ENCODE data around the gene EMC6.
A peak's percentile ranks its signal among the peaks of the same experiment; 100 is the strongest.

The EMC6 gene

DNA sequence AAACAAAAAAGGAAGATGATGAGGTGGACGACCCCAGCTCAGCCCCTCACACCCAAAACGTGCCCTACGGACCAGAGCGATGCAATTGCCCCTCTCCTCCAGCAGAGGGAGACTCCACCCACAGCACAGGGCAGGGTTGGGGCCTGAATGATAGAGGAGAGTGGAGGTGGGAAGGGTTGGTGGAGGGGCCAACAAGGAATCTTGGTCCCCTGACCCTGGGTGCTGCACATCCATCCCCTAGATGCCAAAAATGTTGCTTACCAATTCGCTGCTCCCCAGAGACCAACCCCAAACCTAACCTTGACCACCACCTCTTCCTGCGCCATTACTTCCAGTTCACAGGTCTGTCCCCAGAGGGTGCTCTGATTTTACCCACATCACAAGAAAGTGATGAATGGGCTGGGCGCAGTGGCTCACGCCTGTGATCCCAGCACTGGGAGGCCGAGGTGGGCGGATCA is 14.5 kb downstream of the EMC6 start:
- TF ChIP-seq POLR2AphosphoS5 (IDR thresholded peaks at IDR 0.05; ENCODE audit: low read depth, low read length) (no peak), POLR2A (IDR thresholded peaks at IDR 0.05; ENCODE audit: low read depth, low read length) (no peak), TAF1 (IDR thresholded peaks at IDR 0.05; ENCODE audit: borderline replicate concordance, low read depth, low read length) (no peak)
- DNase-seq (ENCODE audit: insufficient read length) (peak; percentile 90), FAIRE-seq (peak; percentile 96)

- no peak for FAIRE-seq
- DNase-seq (ENCODE audit: insufficient read length): no peak
- TF ChIP-seq POLR2AphosphoS5 (IDR thresholded peaks at IDR 0.05; ENCODE audit: low read depth, low read length) (no peak), POLR2A (IDR thresholded peaks at IDR 0.05; ENCODE audit: low read depth, low read length) (no peak), TAF1 (IDR thresholded peaks at IDR 0.05; ENCODE audit: borderline replicate concordance, low read depth, low read length) (no peak)
Observed at GRCh38 chr17:3685174-3685573, 16.6 kb downstream of the EMC6 start.

- TF ChIP-seq POLR2AphosphoS5 (IDR thresholded peaks at IDR 0.05; ENCODE audit: low read depth, low read length) (no peak), POLR2A (IDR thresholded peaks at IDR 0.05; ENCODE audit: low read depth, low read length) (no peak), TAF1 (IDR thresholded peaks at IDR 0.05; ENCODE audit: borderline replicate concordance, low read depth, low read length) (no peak)
- no peak for DNase-seq (ENCODE audit: insufficient read length)
- FAIRE-seq: no peak
Observed at GRCh38 chr17:3688027-3688553, 19.5 kb downstream of the EMC6 start.

GRCh38 chr17:3688852-3689261 is 20.2 kb downstream of the EMC6 start:
- no peak for DNase-seq (ENCODE audit: insufficient read length)
- FAIRE-seq: no peak

DNA sequence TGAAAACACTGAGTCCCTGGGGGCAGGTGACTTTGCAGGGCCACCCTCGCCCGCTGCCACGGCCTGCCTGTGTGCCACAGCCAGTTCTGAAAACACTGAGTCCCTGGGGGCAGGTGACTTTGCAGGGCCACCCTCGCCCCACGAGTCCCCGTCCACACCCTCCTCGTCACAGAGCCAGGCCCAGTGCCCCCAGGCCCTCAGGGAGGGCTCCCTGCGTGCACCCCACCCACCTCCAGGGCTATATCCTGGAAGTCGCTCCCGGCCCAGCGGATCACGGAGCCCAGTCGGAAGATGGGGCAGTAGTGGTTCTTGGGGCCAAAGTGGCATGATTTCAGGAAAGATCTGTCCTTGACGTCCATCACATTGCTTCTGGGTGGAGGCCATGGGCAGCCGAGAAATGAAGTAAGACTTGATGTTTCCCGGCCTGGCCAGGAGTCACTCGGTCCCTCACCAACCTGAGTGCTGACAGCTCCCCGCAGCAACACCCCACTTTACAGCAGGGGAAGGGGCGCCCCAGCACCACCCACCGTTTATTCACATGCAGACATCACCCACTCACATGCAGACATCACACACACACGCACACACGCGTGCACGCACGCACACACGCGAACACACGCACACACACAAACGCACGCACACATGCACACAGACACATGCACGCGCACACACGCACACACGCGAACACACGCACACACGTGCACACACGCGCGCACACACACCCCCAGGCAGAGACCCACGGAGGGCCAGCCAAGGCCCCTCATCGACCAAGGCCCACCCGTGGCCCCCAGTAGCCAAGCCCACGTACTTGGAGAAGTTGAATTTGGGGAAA is 20.9 kb downstream of the EMC6 start:
- no peak for DNase-seq (ENCODE audit: insufficient read length)
- FAIRE-seq: peak; percentile 21
- no peak; the same call in 1 of the 2 replicates for TF ChIP-seq POLR2AphosphoS5 (IDR thresholded peaks at IDR 0.05; ENCODE audit: low read depth, low read length)
- TF ChIP-seq TAF1 (IDR thresholded peaks at IDR 0.05; ENCODE audit: borderline replicate concordance, low read depth, low read length): no peak
- TF ChIP-seq POLR2A (IDR thresholded peaks at IDR 0.05; ENCODE audit: low read depth, low read length): no peak

More at GRCh38 chr17:3688852-3689261, 20.2 kb downstream of the EMC6 start:
- TF ChIP-seq POLR2AphosphoS5 (IDR thresholded peaks at IDR 0.05; ENCODE audit: low read depth, low read length) (no peak), POLR2A (IDR thresholded peaks at IDR 0.05; ENCODE audit: low read depth, low read length) (no peak), TAF1 (IDR thresholded peaks at IDR 0.05; ENCODE audit: borderline replicate concordance, low read depth, low read length) (no peak)

DNA sequence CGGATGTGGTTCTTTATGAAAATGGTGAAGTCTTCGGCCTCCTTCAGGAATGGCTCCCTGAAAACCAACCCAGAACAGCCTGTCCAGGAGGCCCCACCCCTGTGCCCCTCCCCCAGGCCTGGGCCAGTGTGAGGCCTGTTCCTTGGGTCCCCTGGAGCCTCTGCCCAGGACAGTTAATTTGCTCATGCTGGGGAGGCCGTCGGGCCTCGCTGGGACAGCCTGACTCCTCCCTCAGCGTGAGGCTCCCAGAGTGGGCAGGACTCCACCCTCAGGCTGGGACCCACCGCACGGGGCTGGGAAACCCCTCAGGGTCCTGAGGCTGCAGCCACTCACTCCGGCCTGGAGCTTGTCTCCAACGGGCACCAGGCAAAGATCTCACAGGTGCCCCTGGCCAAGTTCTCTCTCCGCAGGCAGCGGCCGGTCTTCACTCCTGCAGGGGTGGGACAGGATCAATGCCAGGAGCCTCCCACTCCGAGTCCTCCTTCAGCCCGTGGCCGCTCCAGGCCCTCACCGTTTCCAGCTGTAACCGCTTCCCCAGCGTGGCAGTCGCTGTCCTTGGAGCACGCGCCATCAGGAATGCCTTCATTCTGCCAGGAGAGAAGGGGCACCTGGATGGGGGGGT is 21.6 kb downstream of the EMC6 start:
- no peak for FAIRE-seq

GRCh38 chr17:3691617-3692067 is 23.0 kb downstream of the EMC6 start:
- DNase-seq (ENCODE audit: insufficient read length) (no peak), FAIRE-seq (no peak)
- TF ChIP-seq TAF1 (IDR thresholded peaks at IDR 0.05; ENCODE audit: borderline replicate concordance, low read depth, low read length): no peak
- TF ChIP-seq POLR2AphosphoS5 (IDR thresholded peaks at IDR 0.05; ENCODE audit: low read depth, low read length): no peak
- no peak for TF ChIP-seq POLR2A (IDR thresholded peaks at IDR 0.05; ENCODE audit: low read depth, low read length)

More for the DNA sequence above, 21.6 kb downstream of the EMC6 start:
- DNase-seq (ENCODE audit: insufficient read length): no peak
- TF ChIP-seq TAF1 (IDR thresholded peaks at IDR 0.05; ENCODE audit: borderline replicate concordance, low read depth, low read length): no peak
- no peak for TF ChIP-seq POLR2A (IDR thresholded peaks at IDR 0.05; ENCODE audit: low read depth, low read length)
- no peak for TF ChIP-seq POLR2AphosphoS5 (IDR thresholded peaks at IDR 0.05; ENCODE audit: low read depth, low read length)

- FAIRE-seq: no peak
- no peak for DNase-seq (ENCODE audit: insufficient read length)
- TF ChIP-seq POLR2AphosphoS5 (IDR thresholded peaks at IDR 0.05; ENCODE audit: low read depth, low read length) (no peak), POLR2A (IDR thresholded peaks at IDR 0.05; ENCODE audit: low read depth, low read length) (no peak), TAF1 (IDR thresholded peaks at IDR 0.05; ENCODE audit: borderline replicate concordance, low read depth, low read length) (no peak)
Observed at GRCh38 chr17:3692346-3692745, 23.7 kb downstream of the EMC6 start.

GRCh38 chr17:3693141-3693540 is 24.5 kb downstream of the EMC6 start:
- TF ChIP-seq TAF1 (IDR thresholded peaks at IDR 0.05; ENCODE audit: borderline replicate concordance, low read depth, low read length) (no peak), POLR2A (IDR thresholded peaks at IDR 0.05; ENCODE audit: low read depth, low read length) (no peak), POLR2AphosphoS5 (IDR thresholded peaks at IDR 0.05; ENCODE audit: low read depth, low read length) (no peak)
- DNase-seq (ENCODE audit: insufficient read length) (no peak), FAIRE-seq (peak; percentile 80)

GRCh38 chr17:3693829-3694231 is 25.2 kb downstream of the EMC6 start:
- no peak for DNase-seq (ENCODE audit: insufficient read length)
- TF ChIP-seq POLR2AphosphoS5 (IDR thresholded peaks at IDR 0.05; ENCODE audit: low read depth, low read length) (no peak), TAF1 (IDR thresholded peaks at IDR 0.05; ENCODE audit: borderline replicate concordance, low read depth, low read length) (no peak), POLR2A (IDR thresholded peaks at IDR 0.05; ENCODE audit: low read depth, low read length) (no peak)
- FAIRE-seq: peak; percentile 91

DNA sequence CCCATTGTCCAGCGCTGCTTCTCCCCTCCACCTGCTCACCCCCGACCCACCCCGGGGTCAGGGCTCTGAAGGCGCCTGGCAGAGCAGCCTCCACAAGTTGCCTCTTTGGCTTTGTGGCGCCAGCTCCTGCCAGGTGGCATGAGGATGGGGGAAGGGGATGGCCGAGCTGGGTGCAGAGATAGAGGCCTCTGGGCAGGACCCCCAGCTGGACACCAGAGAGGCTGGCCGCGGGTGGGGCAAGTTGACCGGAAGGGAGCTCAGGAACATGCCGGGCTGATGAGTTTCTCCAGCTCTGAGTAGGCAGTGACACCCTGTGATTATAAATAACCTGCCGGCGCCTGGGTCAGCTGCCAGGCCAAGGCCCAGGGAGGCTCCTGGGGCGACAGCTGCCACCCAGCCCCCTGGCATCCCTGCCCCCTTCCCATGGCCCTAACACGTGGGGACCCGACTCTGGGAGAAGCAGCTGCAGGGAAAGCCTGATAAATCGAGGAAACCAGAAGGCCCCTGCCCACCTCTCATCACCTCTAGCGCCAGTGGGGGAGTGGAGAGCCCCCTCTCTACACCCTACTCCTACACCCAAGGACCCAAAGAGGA is 26.6 kb downstream of the EMC6 start:
- FAIRE-seq: no peak
- no peak for DNase-seq (ENCODE audit: insufficient read length)
- TF ChIP-seq POLR2AphosphoS5 (IDR thresholded peaks at IDR 0.05; ENCODE audit: low read depth, low read length): no peak
- TF ChIP-seq TAF1 (IDR thresholded peaks at IDR 0.05; ENCODE audit: borderline replicate concordance, low read depth, low read length): no peak

Data from GM12892 (cell line).